ENCODE measurements around the gene MSN. TPM values are rescaled to one million over a fixed set of nuclear protein-coding genes. Genes with fewer than 3 reads are reported as not detected.

MSN gene
- total RNA-seq, 1 experiment from 2014 or later: 224 TPM

DNA sequence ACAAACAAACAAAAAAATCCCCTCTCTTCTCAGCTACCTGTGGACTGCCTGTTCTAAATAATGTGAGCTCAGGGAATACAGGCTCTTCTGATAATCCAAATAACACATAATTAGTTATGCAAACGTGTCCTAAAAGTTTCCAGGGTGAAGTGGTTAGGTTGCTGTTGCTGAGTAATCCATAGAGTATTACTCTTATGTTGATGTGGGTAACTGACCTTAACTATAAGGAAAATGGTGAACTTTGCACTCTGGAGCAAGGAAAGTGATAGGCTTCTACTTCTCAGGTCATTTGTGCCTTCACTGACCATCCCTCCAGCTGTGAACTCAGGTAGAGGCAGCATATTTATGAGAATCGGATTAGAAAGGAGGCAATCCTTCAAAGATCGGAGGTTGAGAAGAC, 19.9 kb downstream of the MSN start:
- intact Hi-C loops (cut with micrococcal nuclease): no loop called here
- Mint-ChIP-seq H3K4me1 (ENCODE audit: insufficient read depth, unreplicated experiment) (peaks cover 26% of the 10 kb centered on the region), H3K36me3 (ENCODE audit: insufficient read depth, unreplicated experiment) (peaks cover 18% of the 10 kb centered on the region), H3K4me3 (ENCODE audit: unreplicated experiment) (no peak overlapping the region), H3K9me3 (ENCODE audit: unreplicated experiment) (peaks cover 7% of the 10 kb centered on the region), H3K27me3 (ENCODE audit: insufficient read depth, unreplicated experiment) (no peaks in the 10 kb centered on the region), H3K27ac (ENCODE audit: low read depth, unreplicated experiment) (no peak overlapping the region)
- no peak for DNase-seq (ENCODE audit: unreplicated experiment)
- BruUV-seq (replicated peaks): no TSS peak
- CTCF ChIA-PET: interaction anchor here (0.7 to 1.9 kb wide), 3 partner anchors 86 to 105 kb away, joined by 3 to 7 read pairs (median 3); no protein-coding TSS in a partner anchor
- TF ChIP-seq, protein P1, sequence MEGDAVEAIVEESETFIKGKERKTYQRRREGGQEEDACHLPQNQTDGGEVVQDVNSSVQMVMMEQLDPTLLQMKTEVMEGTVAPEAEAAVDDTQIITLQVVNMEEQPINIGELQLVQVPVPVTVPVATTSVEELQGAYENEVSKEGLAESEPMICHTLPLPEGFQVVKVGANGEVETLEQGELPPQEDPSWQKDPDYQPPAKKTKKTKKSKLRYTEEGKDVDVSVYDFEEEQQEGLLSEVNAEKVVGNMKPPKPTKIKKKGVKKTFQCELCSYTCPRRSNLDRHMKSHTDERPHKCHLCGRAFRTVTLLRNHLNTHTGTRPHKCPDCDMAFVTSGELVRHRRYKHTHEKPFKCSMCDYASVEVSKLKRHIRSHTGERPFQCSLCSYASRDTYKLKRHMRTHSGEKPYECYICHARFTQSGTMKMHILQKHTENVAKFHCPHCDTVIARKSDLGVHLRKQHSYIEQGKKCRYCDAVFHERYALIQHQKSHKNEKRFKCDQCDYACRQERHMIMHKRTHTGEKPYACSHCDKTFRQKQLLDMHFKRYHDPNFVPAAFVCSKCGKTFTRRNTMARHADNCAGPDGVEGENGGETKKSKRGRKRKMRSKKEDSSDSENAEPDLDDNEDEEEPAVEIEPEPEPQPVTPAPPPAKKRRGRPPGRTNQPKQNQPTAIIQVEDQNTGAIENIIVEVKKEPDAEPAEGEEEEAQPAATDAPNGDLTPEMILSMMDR (IDR thresholded peaks at IDR 0.05; ENCODE audit: unreplicated experiment): no peak
- POLR2A ChIA-PET: interaction anchor here (0.8 to 1.6 kb wide), 2 partner anchors 9 to 13 kb away, joined by 3 to 5 read pairs; no protein-coding TSS in a partner anchor

DNA sequence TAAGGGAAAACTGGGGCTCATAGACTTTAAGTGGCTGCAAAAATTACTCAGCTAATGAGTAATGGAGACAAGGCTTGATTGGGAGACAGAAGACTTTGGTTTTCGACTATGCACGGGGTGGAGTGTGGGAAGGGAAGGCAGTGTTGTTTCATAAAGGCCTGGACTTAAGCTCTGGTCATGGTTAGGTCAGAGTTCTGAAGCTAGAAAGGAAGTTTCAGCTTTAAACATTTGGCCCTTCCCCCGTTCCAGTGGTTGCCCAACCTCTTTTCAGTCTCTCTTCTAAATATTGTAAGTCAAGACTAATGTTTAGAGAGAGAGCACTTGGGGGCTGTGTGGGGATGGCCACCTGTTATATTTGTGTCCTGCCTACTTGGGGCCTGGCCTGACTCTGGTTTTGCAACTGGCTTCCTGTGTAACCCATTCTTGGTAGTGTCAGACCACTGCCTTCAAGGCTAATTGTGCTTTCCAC, 21.0 kb downstream of the MSN start:
- H3K9me3 Mint-ChIP-seq (ENCODE audit: unreplicated experiment): peaks cover 7% of the 10 kb centered on the region
- H3K27ac Mint-ChIP-seq (ENCODE audit: low read depth, unreplicated experiment): peak overlapping the region; percentile 49
- H3K27me3 Mint-ChIP-seq (ENCODE audit: insufficient read depth, unreplicated experiment): no peaks in the 10 kb centered on the region
- H3K36me3 Mint-ChIP-seq (ENCODE audit: insufficient read depth, unreplicated experiment): peaks cover 18% of the 10 kb centered on the region
- no peak overlapping the region for H3K4me3 Mint-ChIP-seq (ENCODE audit: unreplicated experiment)
- POLR2A ChIA-PET: interaction anchor here (0.6 to 1.6 kb wide), 3 partner anchors 10 to 67 kb away, joined by 4 to 5 read pairs (median 5); no protein-coding TSS in a partner anchor
- TF ChIP-seq, protein P1 (IDR thresholded peaks at IDR 0.05; ENCODE audit: unreplicated experiment): no peak
- peaks cover 21% of the 10 kb centered on the region for H3K4me1 Mint-ChIP-seq (ENCODE audit: insufficient read depth, unreplicated experiment)
- CTCF ChIA-PET: interaction anchor here (0.7 to 1.0 kb wide), 3 partner anchors 15 to 1897 kb away, joined by 3 to 7 read pairs (median 3); no protein-coding TSS in a partner anchor
- DNase-seq (ENCODE audit: unreplicated experiment): no peak
- intact Hi-C loops (cut with micrococcal nuclease): no loop called here
- no TSS peak for BruUV-seq (replicated peaks)

DNA sequence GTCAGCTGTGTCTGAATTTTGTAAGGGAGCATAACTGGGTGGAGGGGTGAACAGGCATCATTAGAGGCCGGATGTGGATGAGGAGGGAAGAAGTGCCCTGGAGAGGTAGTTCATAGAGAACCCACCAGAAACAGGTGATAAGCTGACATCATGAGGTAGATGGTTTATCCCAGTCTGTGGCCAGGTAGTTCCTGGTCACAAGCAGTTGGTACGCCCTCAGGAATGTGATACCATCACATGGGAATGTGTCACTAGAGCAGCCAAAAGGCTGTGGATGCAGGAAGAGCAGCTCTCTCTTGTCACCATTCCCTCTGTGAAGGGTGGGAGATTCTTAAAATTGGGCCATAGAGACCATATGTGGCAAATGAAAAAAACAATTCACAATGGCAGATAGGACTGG, 21.9 kb downstream of the MSN start:
- Mint-ChIP-seq H3K4me3 (ENCODE audit: unreplicated experiment) (no peak overlapping the region), H3K9me3 (ENCODE audit: unreplicated experiment) (peaks cover 7% of the 10 kb centered on the region), H3K27ac (ENCODE audit: low read depth, unreplicated experiment) (no peak overlapping the region), H3K27me3 (ENCODE audit: insufficient read depth, unreplicated experiment) (no peaks in the 10 kb centered on the region), H3K36me3 (ENCODE audit: insufficient read depth, unreplicated experiment) (peaks cover 18% of the 10 kb centered on the region), H3K4me1 (ENCODE audit: insufficient read depth, unreplicated experiment) (peaks cover 22% of the 10 kb centered on the region)
- TF ChIP-seq, protein P1 (IDR thresholded peaks at IDR 0.05; ENCODE audit: unreplicated experiment): no peak
- BruUV-seq (replicated peaks): no TSS peak
- ChIA-PET CTCF (interaction anchor here (1.4 to 1.9 kb wide), 2 partner anchors 14 to 21 kb away, joined by 3 to 8 read pairs; no protein-coding TSS in a partner anchor), POLR2A (interaction anchor here (0.9 to 1.1 kb wide), 2 partner anchors 12 to 46 kb away, joined by 3 to 4 read pairs; no protein-coding TSS in a partner anchor)
- no peak for DNase-seq (ENCODE audit: unreplicated experiment)
- intact Hi-C loops (cut with micrococcal nuclease): no loop called here

DNA sequence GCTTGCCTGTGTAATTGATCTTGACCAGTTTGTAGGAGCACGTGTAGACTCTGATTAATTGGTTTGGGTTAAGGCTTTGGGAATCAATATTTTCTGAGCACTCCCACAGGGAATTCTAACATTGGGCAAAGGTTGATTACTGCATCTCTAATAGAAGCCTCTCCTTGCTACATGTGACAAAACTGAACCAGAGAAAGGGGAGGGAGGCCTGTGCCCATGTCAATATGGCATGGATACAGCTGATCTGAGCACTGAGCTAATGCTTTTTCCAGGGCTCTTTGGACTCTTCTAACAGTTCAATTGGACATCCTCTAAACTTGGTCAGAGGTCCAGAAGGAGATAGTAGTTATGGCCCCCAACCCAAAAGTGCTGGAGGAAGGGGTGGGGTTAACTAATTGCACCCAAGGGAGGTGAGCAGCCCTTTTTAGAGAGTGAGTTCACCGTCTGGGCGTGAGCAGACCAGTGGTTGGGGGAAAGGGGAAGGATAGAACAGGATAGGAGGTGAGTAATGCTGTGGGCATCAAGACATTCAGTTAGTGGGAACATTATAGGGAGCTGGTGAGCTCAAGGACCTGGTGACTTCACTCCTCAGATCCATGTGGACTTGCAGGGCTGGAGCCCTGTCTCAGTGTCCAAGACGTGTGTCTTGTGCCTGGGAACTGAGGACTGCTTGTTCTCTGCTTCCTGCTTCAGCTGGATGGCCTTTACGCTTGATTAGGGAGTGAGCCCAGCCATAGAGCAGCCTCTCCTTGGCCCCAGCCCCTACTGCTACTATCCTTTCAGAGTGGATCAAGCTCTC, 22.8 kb downstream of the MSN start:
- peak overlapping the region; percentile 87 for H3K27ac Mint-ChIP-seq (ENCODE audit: low read depth, unreplicated experiment)
- H3K9me3 Mint-ChIP-seq (ENCODE audit: unreplicated experiment): peaks cover 7% of the 10 kb centered on the region
- ChIA-PET CTCF (interaction anchor here (1.4 to 1.9 kb wide), 2 partner anchors 13 to 21 kb away, joined by 3 to 8 read pairs; no protein-coding TSS in a partner anchor), POLR2A (interaction anchor here (0.6 to 1.4 kb wide), 3 partner anchors 13 to 63 kb away, joined by 3 read pairs; no protein-coding TSS in a partner anchor)
- intact Hi-C loops (cut with micrococcal nuclease): no loop called here
- no TSS peak for BruUV-seq (replicated peaks)
- peaks cover 18% of the 10 kb centered on the region for H3K36me3 Mint-ChIP-seq (ENCODE audit: insufficient read depth, unreplicated experiment)
- H3K27me3 Mint-ChIP-seq (ENCODE audit: insufficient read depth, unreplicated experiment): no peaks in the 10 kb centered on the region
- TF ChIP-seq, protein P1 (IDR thresholded peaks at IDR 0.05; ENCODE audit: unreplicated experiment): no peak
- DNase-seq (ENCODE audit: unreplicated experiment): no peak
- H3K4me1 Mint-ChIP-seq (ENCODE audit: insufficient read depth, unreplicated experiment): peaks cover 28% of the 10 kb centered on the region
- no peak overlapping the region for H3K4me3 Mint-ChIP-seq (ENCODE audit: unreplicated experiment)
